OCI-LY7 (cell line): ENCODE data around the gene PRMT2. TPM values are rescaled to one million over a fixed set of nuclear protein-coding genes. Genes with fewer than 3 reads are reported as not detected.

ENCODE experiments used
- BruUV-seq: library from RNA; stranded (reverse); fragments of 400-500 nt; replicated peaks from 2 replicates; lab custom pipeline; 2021; lab: Mats Ljungman, UMichigan
- CTCF ChIA-PET: fragments of 300-600 bp; sonication (Branson Sonifier 250); formaldehyde crosslinking; loops from one replicate; lab custom pipeline; 2022; ENCODE audit warnings: antibody characterized with exemption; ENCODE audit not compliant: unreplicated experiment; lab: Charles Lee
- POLR2A ChIA-PET: fragments of 300-600 bp; sonication (Branson Sonifier 250); formaldehyde crosslinking; loops from one replicate; lab custom pipeline; 2022; ENCODE audit warnings: antibody characterized with exemption; lab: Charles Lee
- DNase-seq: peaks from one replicate; pipeline ENCODE4 v3.0.0-alpha.2; 2015; ENCODE audit warnings: low spot score
- H2AFZ ChIP-seq: fragments of 200-600 bp; sonication (generic), shearing (Covaris generic); 2 replicates; pipeline ENCODE4 v1.6.1; 2014; ENCODE audit warnings: mild to moderate bottlenecking, antibody characterized with exemption, low read length, moderate library complexity
- H3K27ac ChIP-seq: fragments of 200-600 bp; sonication (generic); 2 replicates; pipeline ENCODE4 v1.5.1; 2014; ENCODE audit warnings: mixed run types, low read depth, mild to moderate bottlenecking, moderate library complexity, low read length, inconsistent platforms; ENCODE audit not compliant: poor library complexity, severe bottlenecking
- H3K36me3 ChIP-seq: fragments of 200-600 bp; sonication (generic); 2 replicates; pipeline ENCODE4 v1.6.1; 2014; ENCODE audit warnings: mild to moderate bottlenecking, antibody characterized with exemption, low read length, moderate library complexity, mixed read lengths; ENCODE audit not compliant: insufficient read depth
- H3K4me1 ChIP-seq: fragments of 200-600 bp; sonication (generic); 2 replicates; pipeline ENCODE4 v1.5.1; 2014; ENCODE audit warnings: mild to moderate bottlenecking, low read length; ENCODE audit not compliant: insufficient read depth, poor library complexity, severe bottlenecking
- H3K4me2 ChIP-seq: fragments of 200-600 bp; sonication (generic); 2 replicates; pipeline ENCODE4 v1.6.1; 2014; ENCODE audit warnings: mild to moderate bottlenecking, low read length
- H3K4me3 ChIP-seq: fragments of 200-600 bp; sonication (generic); 2 replicates; pipeline ENCODE4 v1.5.1; 2014; ENCODE audit warnings: mild to moderate bottlenecking, low read depth, low read length; ENCODE audit not compliant: poor library complexity, severe bottlenecking
- H3K79me2 ChIP-seq: fragments of 200-600 bp; sonication (generic); 2 replicates; pipeline ENCODE4 v1.6.1; 2016; ENCODE audit warnings: low read depth, mild to moderate bottlenecking, low read length, moderate library complexity, mixed read lengths; ENCODE audit not compliant: insufficient read depth
- H3K9me2 ChIP-seq: fragments of 200-600 bp; sonication (generic); 2 replicates; pipeline ENCODE4 v1.6.1; 2016; ENCODE audit warnings: mild to moderate bottlenecking, low read length, mixed read lengths; ENCODE audit not compliant: insufficient read depth
- H3K9me3 ChIP-seq: fragments of 200-600 bp; sonication (generic); 2 replicates; pipeline ENCODE4 v1.6.1; 2014; ENCODE audit warnings: mild to moderate bottlenecking, mixed run types, low read length, mixed read lengths
- H4K20me1 ChIP-seq: fragments of 200-600 bp; sonication (generic); 2 replicates; pipeline ENCODE4 v1.6.1; 2014; ENCODE audit warnings: mild to moderate bottlenecking, antibody characterized with exemption, low read length, moderate library complexity, mixed read lengths; ENCODE audit not compliant: insufficient read depth
- EZH2phosphoT487 ChIP-seq: fragments of 200-600 bp; sonication (generic); IDR thresholded peaks from 2 replicates; pipeline ENCODE4 v1.6.1; 2018; ENCODE audit warnings: low read depth, borderline replicate concordance, mild to moderate bottlenecking, mixed run types, antibody characterized with exemption, low read length, moderate library complexity, mixed read lengths
- intact Hi-C: fragments of 100-400 bp; cut with micrococcal nuclease; formaldehyde crosslinking; loops from one replicate; pipeline ENCODE4 v1.10.0; 2022; ENCODE audit not compliant: unreplicated experiment
- total RNA-seq, 2 experiments: library from RNA; depleted of rRNA in 1 of 2; stranded (reverse); fragments of >200 nt in 1 of 2; shearing (Covaris generic) in 1 of 2; gene quantifications; 2 replicates each; pipeline ENCODE4 v1.2.3, GENCODE V29; 2014 to 2022
- TF ChIP-seq, protein P1 (sequence below): fragments of 200-600 bp; sonication (generic); conservative IDR thresholded peaks from 2 replicates; pipeline ENCODE4 v1.5.1; 2014; ENCODE audit warnings: mild to moderate bottlenecking, antibody characterized with exemption, low read length, moderate library complexity, mixed read lengths

PRMT2 gene
- total RNA-seq, 2 experiments from 2014 or later = 30.5 to 32.8 TPM

DNA sequence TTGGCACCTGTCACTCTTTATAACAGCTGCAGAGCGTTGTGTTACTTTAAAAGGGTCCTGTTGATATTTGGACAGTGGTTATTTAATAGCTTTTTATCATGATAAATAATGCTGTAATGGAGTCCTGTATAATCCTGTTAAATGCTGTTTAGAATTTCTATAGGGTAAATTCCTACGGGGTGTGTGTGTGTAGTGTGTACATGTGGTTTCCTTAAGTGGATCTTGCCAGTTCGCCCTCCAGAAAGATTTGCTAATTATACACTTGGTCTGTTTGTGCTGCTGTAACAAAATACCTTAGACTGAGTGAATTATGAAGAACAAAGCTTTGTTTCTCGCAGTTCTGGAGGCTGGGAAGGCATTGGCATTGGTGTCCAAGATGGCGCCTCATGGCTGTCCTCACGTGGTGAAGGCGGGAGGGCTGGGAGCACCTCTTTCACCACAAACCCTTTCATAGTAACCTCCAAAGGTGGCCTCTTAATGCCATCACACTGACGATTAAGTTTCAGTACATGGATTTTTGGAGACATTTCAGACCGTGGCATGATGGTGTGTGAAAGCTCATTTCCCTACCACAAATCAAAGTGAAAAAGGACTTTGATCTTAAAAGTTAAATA, 11.2 kb downstream of the PRMT2 start:
- BruUV-seq = no TSS peak
- H3K4me3 ChIP-seq = no peak overlapping the region
- no peak for DNase-seq
- no peaks in the 10 kb centered on the region for H3K79me2 ChIP-seq
- H2AFZ ChIP-seq = no peak overlapping the region
- H4K20me1 ChIP-seq = no peaks in the 10 kb centered on the region
- H3K4me1 ChIP-seq = no peaks in the 10 kb centered on the region
- ChIA-PET POLR2A (interaction anchor here (0.6 kb wide), 1 partner anchor 314 kb away, joined by 8 read pairs; no protein-coding TSS in a partner anchor), CTCF (no interaction called here)
- H3K27ac ChIP-seq = no peak overlapping the region
- intact Hi-C loops = no loop called here
- TF ChIP-seq, protein P1, sequence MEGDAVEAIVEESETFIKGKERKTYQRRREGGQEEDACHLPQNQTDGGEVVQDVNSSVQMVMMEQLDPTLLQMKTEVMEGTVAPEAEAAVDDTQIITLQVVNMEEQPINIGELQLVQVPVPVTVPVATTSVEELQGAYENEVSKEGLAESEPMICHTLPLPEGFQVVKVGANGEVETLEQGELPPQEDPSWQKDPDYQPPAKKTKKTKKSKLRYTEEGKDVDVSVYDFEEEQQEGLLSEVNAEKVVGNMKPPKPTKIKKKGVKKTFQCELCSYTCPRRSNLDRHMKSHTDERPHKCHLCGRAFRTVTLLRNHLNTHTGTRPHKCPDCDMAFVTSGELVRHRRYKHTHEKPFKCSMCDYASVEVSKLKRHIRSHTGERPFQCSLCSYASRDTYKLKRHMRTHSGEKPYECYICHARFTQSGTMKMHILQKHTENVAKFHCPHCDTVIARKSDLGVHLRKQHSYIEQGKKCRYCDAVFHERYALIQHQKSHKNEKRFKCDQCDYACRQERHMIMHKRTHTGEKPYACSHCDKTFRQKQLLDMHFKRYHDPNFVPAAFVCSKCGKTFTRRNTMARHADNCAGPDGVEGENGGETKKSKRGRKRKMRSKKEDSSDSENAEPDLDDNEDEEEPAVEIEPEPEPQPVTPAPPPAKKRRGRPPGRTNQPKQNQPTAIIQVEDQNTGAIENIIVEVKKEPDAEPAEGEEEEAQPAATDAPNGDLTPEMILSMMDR = no peak
- TF ChIP-seq EZH2phosphoT487 = no peak
- H3K9me2 ChIP-seq = no peaks in the 10 kb centered on the region
- no peak overlapping the region for H3K4me2 ChIP-seq
- no peaks in the 10 kb centered on the region for H3K9me3 ChIP-seq
- peaks cover 15% of the 10 kb centered on the region; the same call in 1 of the 2 replicates for H3K36me3 ChIP-seq

DNA sequence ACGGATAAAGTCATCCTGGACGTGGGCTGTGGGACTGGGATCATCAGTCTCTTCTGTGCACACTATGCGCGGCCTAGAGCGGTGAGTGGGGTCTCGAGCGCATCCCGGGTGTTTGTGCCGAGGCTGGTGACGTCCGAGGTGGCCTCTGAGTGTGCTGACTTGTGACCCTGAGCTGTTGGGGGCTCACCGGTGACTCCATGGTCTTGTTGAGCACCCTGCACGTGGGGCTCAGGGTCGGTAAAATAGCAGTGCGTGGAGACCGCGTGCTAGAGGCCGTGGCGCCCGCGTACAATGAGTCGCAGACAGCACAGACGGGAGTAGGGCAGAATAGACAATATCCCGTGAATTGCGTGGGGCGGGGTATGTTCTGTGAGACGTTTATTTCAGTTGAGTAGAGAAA, 13.1 kb downstream of the PRMT2 start:
- no peaks in the 10 kb centered on the region for H4K20me1 ChIP-seq

DNA sequence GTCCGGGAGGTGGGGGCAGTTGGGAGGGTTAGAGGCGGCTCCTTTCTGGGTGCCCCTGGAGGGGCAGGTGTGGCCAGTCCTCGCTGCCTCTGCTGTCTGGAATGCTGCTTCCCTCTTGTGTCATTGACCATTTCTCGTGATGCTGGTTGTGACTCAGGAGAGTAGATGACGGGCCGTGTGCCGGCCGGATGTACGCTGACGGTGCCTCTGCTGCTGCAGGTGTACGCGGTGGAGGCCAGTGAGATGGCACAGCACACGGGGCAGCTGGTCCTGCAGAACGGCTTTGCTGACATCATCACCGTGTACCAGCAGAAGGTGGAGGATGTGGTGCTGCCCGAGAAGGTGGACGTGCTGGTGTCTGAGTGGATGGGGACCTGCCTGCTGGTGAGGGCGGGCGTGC, 13.9 kb downstream of the PRMT2 start:
- H3K27ac ChIP-seq = no peak overlapping the region
- no peak overlapping the region for H2AFZ ChIP-seq
- peaks cover 4% of the 10 kb centered on the region; the same call in 1 of the 2 replicates for H3K9me3 ChIP-seq
- no peaks in the 10 kb centered on the region for H3K9me2 ChIP-seq
- H3K4me3 ChIP-seq = no peak overlapping the region
- H3K4me1 ChIP-seq = no peaks in the 10 kb centered on the region
- H3K79me2 ChIP-seq = no peaks in the 10 kb centered on the region
- H3K36me3 ChIP-seq = peaks cover 30% of the 10 kb centered on the region
- H4K20me1 ChIP-seq = no peaks in the 10 kb centered on the region
- ChIA-PET POLR2A (no interaction called here), CTCF (no interaction called here)
- TF ChIP-seq EZH2phosphoT487 = no peak
- TF ChIP-seq, protein P1 = no peak
- H3K4me2 ChIP-seq = no peak overlapping the region
- intact Hi-C loops = no loop called here
- no peak for DNase-seq
- BruUV-seq = no TSS peak

More for the DNA sequence above, 13.1 kb downstream of the PRMT2 start:
- Histone ChIP-seq H3K9me3 (no peaks in the 10 kb centered on the region), H3K4me3 (no peak overlapping the region), H2AFZ (no peak overlapping the region), H3K36me3 (peaks cover 25% of the 10 kb centered on the region), H3K4me2 (no peak overlapping the region), H3K9me2 (no peaks in the 10 kb centered on the region), H3K79me2 (no peaks in the 10 kb centered on the region), H3K4me1 (no peaks in the 10 kb centered on the region), H3K27ac (no peak overlapping the region)
- ChIA-PET POLR2A (no interaction called here), CTCF (no interaction called here)
- BruUV-seq = no TSS peak
- intact Hi-C loops = no loop called here
- TF ChIP-seq, protein P1 = no peak
- no peak for TF ChIP-seq EZH2phosphoT487
- no peak for DNase-seq
